Lower leg skin (tissue), 3 donors: ENCODE results near the gene CORIN.

Source experiments
- CTCF ChIP-seq, 3 donors: fragments of 450-650 bp; IDR thresholded peaks; one replicate each; pipeline ENCODE4 v1.5.1; 2016; ENCODE audit warnings: antibody characterized with exemption in 3 of 3, mild to moderate bottlenecking in 3 of 3, moderate library complexity in 2 of 3
- POLR2A ChIP-seq, 2 donors: fragments of 450-650 bp; IDR thresholded peaks; one replicate each; pipeline ENCODE4 v1.6.1; 2016 to 2017; ENCODE audit warnings: antibody characterized with exemption in 2 of 2, mild to moderate bottlenecking in 1 of 2, moderate library complexity in 1 of 2

DNA sequence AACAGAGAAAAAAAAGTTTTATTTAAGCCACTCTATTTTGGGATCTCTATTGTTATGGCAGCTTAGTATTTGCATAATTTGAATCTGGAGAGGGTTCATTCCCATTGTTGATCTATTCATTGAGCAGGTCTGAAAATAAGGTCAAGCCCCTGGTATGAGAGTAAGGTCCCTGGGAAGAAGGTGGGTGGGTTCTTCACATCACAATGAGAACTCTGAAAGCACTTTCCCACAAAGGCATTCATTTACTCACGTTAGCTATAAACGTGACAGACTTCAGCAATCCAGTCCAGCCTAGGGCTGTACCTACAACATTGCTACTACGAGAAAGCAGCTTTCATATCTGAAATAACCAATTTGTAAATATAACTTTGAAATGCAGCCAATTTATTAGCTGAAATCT, 126.2 kb downstream of the CORIN start:
- TF ChIP-seq CTCF (IDR thresholded peaks at IDR 0.05) (no peak), POLR2A (IDR thresholded peaks at IDR 0.05) (no peak)
